Pancreas (tissue), 10 donors: Measurements from ENCODE around the gene ST8SIA6. TPM values are rescaled to one million over a fixed set of nuclear protein-coding genes. Genes with fewer than 3 reads are reported as not detected.
A peak's percentile ranks its signal among the peaks of the same experiment; 100 is the strongest.

Experiments used
- ATAC-seq, 4 donors: fragments of 200-7000 bp; cut with Tn5 transposase; one replicate each; pipeline versions ENCODE4 v1.8.0 to v1.9.1; 2020; ENCODE audit warnings: mild to moderate bottlenecking in 4 of 4, moderate library complexity in 4 of 4
- DNase-seq, 6 donors: peaks; one replicate each; pipeline ENCODE4 v3.0.0-alpha.2; 2020
- FAIRE-seq: peaks from 2 replicates; lab custom pipeline; 2012; peaks lifted over from hg19 to GRCh38; lab: Jason Lieb, UNC
- H3K27ac ChIP-seq, 4 donors: fragments of 200-600 bp; sonication (generic); 1 replicate in 3 of 4; 2 replicates in 1 of 4; pipeline versions ENCODE4 v1.5.0 to v1.8.0; 2020
- H3K27me3 ChIP-seq, 4 donors: fragments of 200-600 bp; one replicate each; pipeline ENCODE4 v1.8.0; 2021
- H3K36me3 ChIP-seq, 3 donors: fragments of 200-600 bp; sonication (generic) in 1 of 3; one replicate each; pipeline versions ENCODE4 v1.5.0 to v1.8.0; 2020 to 2021
- H3K4me1 ChIP-seq, 3 donors: fragments of 200-600 bp; one replicate each; pipeline ENCODE4 v1.8.0; 2021
- H3K4me3 ChIP-seq, 4 donors: fragments of 200-600 bp; sonication (generic) in 2 of 4; one replicate each; pipeline versions ENCODE4 v1.5.0 to v1.8.0; 2020 to 2021
- H3K9me3 ChIP-seq, 4 donors: fragments of 200-600 bp; one replicate each; pipeline ENCODE4 v1.8.0; 2021
- WGBS, 2 donors: extraction: QIAGEN DNeasy Blood & Tissue Kit; methylation state at CpG; one replicate each; pipeline ENCODE4 v1.1.7; 2013; 5-methylcytosine and 5-hydroxymethylcytosine counted together
- intact Hi-C, 3 donors: fragments of 100-400 bp; cut with DNase I; formaldehyde crosslinking; loops; one replicate each; pipeline versions ENCODE4 v1.11.1 to v1.14.2; 2022
- polyA plus RNA-seq, 2 donors: library from polyadenylated mRNA; stranded (reverse); fragments of 200-250 nt; gene quantifications; one replicate each; pipeline ENCODE4 v1.2.3, GENCODE V29; 2013
- total RNA-seq, 6 donors: library from RNA; stranded (reverse); fragmentation: NEBNext Ultra II Directional in 4 of 6; extraction: Animal tissue kit (Norgen Biotek cat#: 25700) in 4 of 6; gene quantifications; one replicate each; pipeline versions ENCODE4 v1.2.1 to v1.2.4, GENCODE V29; 2021 to 2023
- TF ChIP-seq, protein P1 (sequence below), 4 donors: fragments of 200-600 bp; sonication (generic) in 3 of 4; IDR thresholded peaks; one replicate each; pipeline versions ENCODE4 v1.5.0 to v1.8.0; 2021; ENCODE audit warnings: antibody characterized with exemption in 4 of 4
- donor health status: healthy with polysubstance abuse.
- donor health status: DM: no; HTN: no; CAD: no; lungs with moderate emphysema.
- donor health status: DM: no; HTN: no; CAD: no.
- donor health status: control.
- donor health status: control.
- donor health status: Bipolar disorder and iron deficiency.
- donor health status: DM: yes; HTN: yes; CAD: no.
- donor health status: DM: no; HTN: no; CAD: no.
- donor health status: DM: no; HTN: no; CAD: no.
- donor health status: DM: yes; HTN: yes; CAD: no.

ST8SIA6 gene
- total and polyA plus RNA-seq, 8 donors, result 0.08 to 0.15 (median 0.12) TPM; not detected in 4

DNA sequence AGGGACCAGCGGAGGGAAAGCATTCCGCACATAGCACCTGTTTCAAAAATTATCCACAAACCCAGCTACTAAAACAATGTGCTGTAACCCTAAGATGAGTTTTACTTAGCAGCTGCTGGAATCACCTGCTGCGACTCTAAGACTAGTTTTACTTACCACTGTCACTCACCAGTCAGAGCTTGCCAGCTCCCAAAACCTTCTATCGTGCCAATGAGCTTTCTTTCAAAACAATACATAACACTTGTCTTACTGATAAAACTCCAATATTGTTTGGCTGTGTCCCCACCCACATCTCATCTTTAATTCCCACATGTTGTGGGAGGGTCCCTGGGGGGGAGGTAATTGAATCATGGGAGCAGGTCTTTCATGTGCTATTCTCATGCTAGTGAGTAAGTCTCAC is 18.4 kb downstream of the ST8SIA6 start:
- TF ChIP-seq, protein P1, sequence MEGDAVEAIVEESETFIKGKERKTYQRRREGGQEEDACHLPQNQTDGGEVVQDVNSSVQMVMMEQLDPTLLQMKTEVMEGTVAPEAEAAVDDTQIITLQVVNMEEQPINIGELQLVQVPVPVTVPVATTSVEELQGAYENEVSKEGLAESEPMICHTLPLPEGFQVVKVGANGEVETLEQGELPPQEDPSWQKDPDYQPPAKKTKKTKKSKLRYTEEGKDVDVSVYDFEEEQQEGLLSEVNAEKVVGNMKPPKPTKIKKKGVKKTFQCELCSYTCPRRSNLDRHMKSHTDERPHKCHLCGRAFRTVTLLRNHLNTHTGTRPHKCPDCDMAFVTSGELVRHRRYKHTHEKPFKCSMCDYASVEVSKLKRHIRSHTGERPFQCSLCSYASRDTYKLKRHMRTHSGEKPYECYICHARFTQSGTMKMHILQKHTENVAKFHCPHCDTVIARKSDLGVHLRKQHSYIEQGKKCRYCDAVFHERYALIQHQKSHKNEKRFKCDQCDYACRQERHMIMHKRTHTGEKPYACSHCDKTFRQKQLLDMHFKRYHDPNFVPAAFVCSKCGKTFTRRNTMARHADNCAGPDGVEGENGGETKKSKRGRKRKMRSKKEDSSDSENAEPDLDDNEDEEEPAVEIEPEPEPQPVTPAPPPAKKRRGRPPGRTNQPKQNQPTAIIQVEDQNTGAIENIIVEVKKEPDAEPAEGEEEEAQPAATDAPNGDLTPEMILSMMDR (IDR thresholded peaks at IDR 0.05), result no peak
- H3K4me1 ChIP-seq, result no peaks in the 10 kb centered on the region
- ATAC-seq (no peak), DNase-seq (no peak), FAIRE-seq (no peak)
- H3K27me3 ChIP-seq, result no peaks in the 10 kb centered on the region
- 86 to 89% methylated on average over 4 of the region's 4 CpGs for WGBS, 2 donors
- no peaks in the 10 kb centered on the region for H3K9me3 ChIP-seq
- no peak overlapping the region for H3K27ac ChIP-seq
- H3K36me3 ChIP-seq, result no peaks in the 10 kb centered on the region
- H3K4me3 ChIP-seq, result no peak overlapping the region
- intact Hi-C loops, result loop anchor here in 1 of 3 donors (10.0 kb wide), 1 partner anchor 591 kb away; no protein-coding TSS in a partner anchor

DNA sequence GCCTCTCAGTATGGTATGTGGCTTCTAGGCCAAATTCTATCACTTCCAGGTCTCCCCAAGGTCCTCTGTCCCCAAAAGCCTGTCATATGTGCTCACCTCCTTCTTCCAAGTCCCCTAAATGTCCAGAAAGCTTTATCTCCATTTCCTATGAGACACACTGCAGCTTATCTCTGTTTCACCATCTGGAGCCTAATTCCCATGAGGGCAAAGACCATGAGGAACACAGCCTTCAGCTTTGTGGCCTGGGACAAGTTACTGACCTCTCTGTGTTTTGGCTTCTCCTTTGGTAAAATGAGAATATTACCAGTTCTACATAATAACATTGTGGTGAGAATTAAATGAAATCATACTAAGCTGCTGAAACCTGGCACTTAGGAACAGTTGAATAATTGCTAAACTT is 19.2 kb downstream of the ST8SIA6 start:
- FAIRE-seq (no peak), DNase-seq (no peak), ATAC-seq (no peak)
- H3K27me3 ChIP-seq, result no peaks in the 10 kb centered on the region
- H3K4me3 ChIP-seq, result no peak overlapping the region
- H3K9me3 ChIP-seq, result no peaks in the 10 kb centered on the region
- H3K4me1 ChIP-seq, result no peaks in the 10 kb centered on the region
- intact Hi-C loops, result loop anchor here in 1 of 3 donors (10.0 kb wide), 1 partner anchor 590 kb away; no protein-coding TSS in a partner anchor
- TF ChIP-seq, protein P1 (IDR thresholded peaks at IDR 0.05), result no peak
- H3K36me3 ChIP-seq, result no peaks in the 10 kb centered on the region
- no peak overlapping the region for H3K27ac ChIP-seq

DNA sequence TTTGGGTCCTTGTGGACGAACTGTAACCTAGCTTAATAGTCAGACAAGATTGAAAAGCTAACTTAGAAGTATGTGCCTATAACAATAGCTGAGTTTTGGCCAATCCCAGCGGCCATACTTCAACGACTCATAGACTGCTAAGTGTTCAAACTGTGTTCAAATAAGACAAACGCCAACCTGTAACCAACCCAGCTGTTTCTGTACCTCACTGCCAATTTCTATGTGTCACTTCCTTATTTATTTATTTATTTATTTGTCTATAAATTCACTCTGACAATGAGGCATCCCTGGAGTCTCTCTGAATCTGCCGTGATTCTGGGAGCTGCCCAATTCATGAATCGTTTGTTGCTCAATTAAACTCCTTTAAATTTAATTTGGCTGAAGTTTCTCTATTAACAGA is 21.7 kb downstream of the ST8SIA6 start:
- no peak for ATAC-seq
- intact Hi-C loops, result loop anchor here in 2 of 3 donors (5.0 to 10.0 kb wide), 2 partner anchors 140 to 588 kb away; no protein-coding TSS in a partner anchor
- DNase-seq, result no peak
- no peak for FAIRE-seq
- TF ChIP-seq, protein P1 (IDR thresholded peaks at IDR 0.05), result no peak
- Histone ChIP-seq H3K27me3 (no peaks in the 10 kb centered on the region), H3K4me3 (no peak overlapping the region), H3K27ac (no peak overlapping the region), H3K9me3 (no peaks in the 10 kb centered on the region), H3K36me3 (no peaks in the 10 kb centered on the region), H3K4me1 (no peaks in the 10 kb centered on the region)
- 62 to 77% methylated on average over 6 of the region's 6 CpGs for WGBS, 2 donors

DNA sequence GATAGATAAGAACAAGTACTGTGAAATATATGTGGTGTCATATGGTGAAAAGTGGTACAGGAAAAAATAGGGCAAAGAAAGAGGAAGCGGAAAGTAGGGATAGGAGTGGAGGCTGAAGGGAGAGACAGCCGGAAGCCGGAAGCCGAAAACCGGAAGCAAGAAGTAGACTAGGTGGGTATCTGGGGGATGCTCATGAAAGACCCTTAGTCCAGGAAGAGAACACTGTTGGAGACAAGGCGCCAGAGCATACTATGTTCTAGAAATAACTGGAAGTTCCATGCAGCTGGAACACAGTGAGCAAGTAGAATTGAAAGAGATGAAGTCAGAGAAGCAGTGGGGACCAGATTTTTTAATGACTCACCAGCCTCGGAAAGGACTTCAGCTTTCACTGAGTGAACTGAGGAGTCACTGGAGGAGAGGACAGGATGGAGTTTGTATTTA is 22.5 kb downstream of the ST8SIA6 start:
- H3K4me1 ChIP-seq, result no peaks in the 10 kb centered on the region
- 74 to 75% methylated on average over 7 of the region's 7 CpGs for WGBS, 2 donors
- FAIRE-seq, result no peak
- no peak for DNase-seq
- no peaks in the 10 kb centered on the region for H3K27me3 ChIP-seq
- no peak overlapping the region for H3K27ac ChIP-seq
- H3K36me3 ChIP-seq, result no peaks in the 10 kb centered on the region
- intact Hi-C loops, result loop anchor here in 2 of 3 donors (5.0 to 10.0 kb wide), 2 partner anchors 140 to 587 kb away; no protein-coding TSS in a partner anchor
- TF ChIP-seq, protein P1 (IDR thresholded peaks at IDR 0.05), result no peak
- H3K4me3 ChIP-seq, result no peak overlapping the region
- no peaks in the 10 kb centered on the region for H3K9me3 ChIP-seq
- no peak for ATAC-seq

DNA sequence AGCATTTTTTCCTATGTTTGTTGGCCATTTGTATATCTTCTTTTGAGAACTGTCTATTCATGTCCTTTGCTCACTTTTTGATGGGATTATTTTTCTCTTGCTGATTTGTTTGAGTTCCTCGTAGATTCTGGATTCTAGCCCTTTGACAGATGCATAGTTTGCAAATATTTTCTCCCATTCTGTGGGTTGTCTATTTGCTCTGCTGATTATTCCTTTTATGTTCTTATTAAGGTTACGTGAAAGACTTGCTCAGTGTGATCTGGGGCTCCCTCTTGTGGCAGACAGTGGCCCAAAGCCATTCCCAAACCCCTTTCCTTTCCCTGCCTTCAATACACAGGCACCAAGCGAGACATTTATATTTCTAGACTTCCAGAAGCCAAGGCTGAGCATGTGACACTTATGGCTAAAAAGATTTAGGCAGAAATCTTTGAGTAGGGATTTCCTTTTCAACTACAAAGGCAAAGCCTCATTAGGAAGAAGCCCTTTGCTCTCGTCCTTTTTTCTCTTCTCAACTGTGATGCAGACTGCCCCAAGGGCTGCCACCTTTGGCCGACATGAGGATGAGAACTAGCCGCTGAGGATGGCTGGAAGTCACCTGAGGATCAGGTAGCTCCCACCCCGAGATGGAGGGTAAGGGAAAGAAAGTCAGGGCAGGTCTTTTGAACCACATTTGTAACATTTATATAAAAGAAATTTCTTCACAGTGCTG is 23.6 kb downstream of the ST8SIA6 start:
- intact Hi-C loops, result loop anchor here in 2 of 3 donors (5.0 to 10.0 kb wide), 2 partner anchors 138 to 586 kb away; no protein-coding TSS in a partner anchor
- no peak for FAIRE-seq
- peak; percentile 82 to 99 (median 92) for ATAC-seq
- no peak overlapping the region for H3K27ac ChIP-seq
- TF ChIP-seq, protein P1 (IDR thresholded peaks at IDR 0.05), result peak; percentile 80 to 89 (median 84)
- peak in 5 of 6 donors; percentile 57 to 81 (median 68) for DNase-seq
- no peak overlapping the region for H3K4me3 ChIP-seq
- no peaks in the 10 kb centered on the region for H3K36me3 ChIP-seq
- no peaks in the 10 kb centered on the region for H3K27me3 ChIP-seq
- H3K4me1 ChIP-seq, result no peaks in the 10 kb centered on the region
- no peaks in the 10 kb centered on the region for H3K9me3 ChIP-seq
- WGBS, 2 donors, result 13 to 15% methylated on average over 7 of the region's 7 CpGs
